H1 (cell line): ENCODE data around the gene KLF4. TPM values are rescaled to one million over a fixed set of nuclear protein-coding genes. Genes with fewer than 3 reads are reported as not detected.
A peak's percentile ranks its signal among the peaks of the same experiment; 100 is the strongest.

Experiments
- CTCF ChIA-PET: fragments of 300-600 bp; sonication (Branson Sonifier 250); formaldehyde crosslinking; loops from one replicate; lab custom pipeline; 2021; ENCODE audit not compliant: partially characterized antibody; lab: Charles Lee
- POLR2A ChIA-PET: fragments of 300-600 bp; sonication (Branson Sonifier 250); formaldehyde crosslinking; loops from one replicate; lab custom pipeline; 2021; ENCODE audit warnings: inconsistent platforms; ENCODE audit not compliant: partially characterized antibody; lab: Charles Lee
- DNase-seq, 2 experiments: peaks; one replicate each; pipeline versions ENCODE4 v3.0.0 to v3.0.0-alpha.2; 2010 to 2022; ENCODE audit warnings: low spot score in 2 of 2, low read depth in 1 of 2, mixed read lengths in 1 of 2
- FAIRE-seq: peaks from 2 replicates; lab custom pipeline; 2011; peaks lifted over from hg19 to GRCh38; lab: Jason Lieb, UNC
- H2AFZ ChIP-seq: 2 replicates; pipeline ENCODE4 v1.8.1; 2012; ENCODE audit warnings: low read length, inconsistent platforms
- H2AK5ac ChIP-seq: 2 replicates; pipeline ENCODE4 v1.6.1; 2013; ENCODE audit warnings: low read depth, low read length
- H2BK120ac ChIP-seq: replicated peaks from 2 replicates; pipeline ENCODE3; 2013; ENCODE audit warnings: low read depth, low read length, inconsistent platforms
- H2BK12ac ChIP-seq: 2 replicates; pipeline ENCODE4 v1.6.1; 2013; ENCODE audit warnings: low read depth, low read length
- H2BK15ac ChIP-seq: 2 replicates; pipeline ENCODE4 v1.6.1; 2013; ENCODE audit warnings: low read length
- H2BK20ac ChIP-seq: 2 replicates; pipeline ENCODE4 v1.6.1; 2013; ENCODE audit warnings: low read length
- H2BK5ac ChIP-seq: 2 replicates; pipeline ENCODE4 v1.6.1; 2013; ENCODE audit warnings: low read depth, low read length
- H3K14ac ChIP-seq: 2 replicates; pipeline ENCODE4 v1.6.1; 2013; ENCODE audit warnings: inconsistent platforms; ENCODE audit not compliant: insufficient read length
- H3K18ac ChIP-seq: 2 replicates; pipeline ENCODE4 v1.6.1; 2013; ENCODE audit warnings: low read length; ENCODE audit errors: extremely low read depth
- H3K23ac ChIP-seq: 2 replicates; pipeline ENCODE4 v1.6.1; 2013; ENCODE audit warnings: inconsistent platforms; ENCODE audit not compliant: insufficient read length
- H3K23me2 ChIP-seq: 2 replicates; pipeline ENCODE4 v1.6.1; 2013; ENCODE audit warnings: low read depth, low read length
- H3K27ac ChIP-seq: 2 replicates; pipeline ENCODE4 v1.6.1; 2011; ENCODE audit warnings: low read depth, low read length, inconsistent platforms
- H3K27me3 ChIP-seq, 4 experiments: replicated peaks in 1 of 4; 1 replicate in 1 of 4; 2 replicates in 3 of 4; pipeline versions ENCODE4 v1.6.1 to v1.8.1; 2011 to 2013; ENCODE audit warnings: low read length in 3 of 4, mild to moderate bottlenecking in 3 of 4, inconsistent platforms in 2 of 4, mixed read lengths in 2 of 4, moderate library complexity in 1 of 4; ENCODE audit not compliant: control insufficient read depth in 3 of 4, insufficient read depth in 3 of 4; ENCODE audit errors: extremely low read depth in 1 of 4
- H3K36me3 ChIP-seq, 4 experiments: 2 replicates each; pipeline versions ENCODE4 v1.6.1 to v1.8.1; 2011 to 2013; ENCODE audit warnings: mild to moderate bottlenecking in 4 of 4, low read length in 3 of 4, moderate library complexity in 2 of 4, control low read depth in 1 of 4, inconsistent platforms in 1 of 4; ENCODE audit not compliant: insufficient read depth in 4 of 4, control insufficient read depth in 2 of 4
- H3K4ac ChIP-seq: replicated peaks from 2 replicates; pipeline ENCODE3; 2013; ENCODE audit warnings: low read length, low read depth, mixed read lengths, inconsistent platforms; ENCODE audit not compliant: insufficient read length
- H3K4me1 ChIP-seq, 4 experiments: replicated peaks in 1 of 4; 1 replicate in 1 of 4; 2 replicates in 3 of 4; pipeline versions ENCODE4 v1.6.1 to v1.8.1; 2011 to 2013; ENCODE audit warnings: low read length in 3 of 4, inconsistent platforms in 2 of 4, mixed read lengths in 1 of 4; ENCODE audit not compliant: insufficient read depth in 4 of 4, control insufficient read depth in 3 of 4
- H3K4me2 ChIP-seq, 2 experiments: 2 replicates each; pipeline versions ENCODE4 v1.6.1 to v1.8.1; 2011 to 2013; ENCODE audit warnings: low read depth in 2 of 2, low read length in 2 of 2, control low read depth in 1 of 2, inconsistent platforms in 1 of 2, mild to moderate bottlenecking in 1 of 2; ENCODE audit not compliant: insufficient read depth in 1 of 2
- H3K4me3 ChIP-seq, 4 experiments: fragments of 200-600, 300-600 bp in 1 of 4; sonication (generic), shearing (Covaris generic), sonication (Bioruptor Twin) in 1 of 4; 2 replicates each; pipeline versions ENCODE4 v1.5.1 to v1.8.1; 2011 to 2016; ENCODE audit warnings: low read length in 4 of 4, low read depth in 3 of 4, control low read depth in 2 of 4, inconsistent platforms in 2 of 4, mild to moderate bottlenecking in 2 of 4, mixed read lengths in 1 of 4, moderate library complexity in 1 of 4; ENCODE audit not compliant: insufficient read depth in 2 of 4; ENCODE audit errors: extremely low read depth in 1 of 4
- H3K56ac ChIP-seq: replicated peaks from 2 replicates; pipeline ENCODE3; 2013; ENCODE audit warnings: low read depth, mild to moderate bottlenecking, mixed read lengths, low read length, inconsistent platforms; ENCODE audit not compliant: insufficient read length
- H3K79me1 ChIP-seq: 2 replicates; pipeline ENCODE4 v1.6.1; 2013; ENCODE audit warnings: low read depth, low read length, control low read depth
- H3K79me2 ChIP-seq, 2 experiments: 2 replicates each; pipeline versions ENCODE4 v1.6.1 to v1.8.1; 2012 to 2013; ENCODE audit warnings: low read length in 2 of 2, mild to moderate bottlenecking in 2 of 2, inconsistent platforms in 1 of 2; ENCODE audit not compliant: insufficient read depth in 2 of 2, control insufficient read depth in 1 of 2
- H3K9ac ChIP-seq, 4 experiments: replicated peaks in 1 of 4; 1 replicate in 1 of 4; 2 replicates in 3 of 4; pipeline versions ENCODE4 v1.6.1 to v1.8.1; 2011 to 2013; ENCODE audit warnings: low read depth in 3 of 4, low read length in 3 of 4, control low read depth in 2 of 4, mild to moderate bottlenecking in 2 of 4, moderate library complexity in 2 of 4, inconsistent platforms in 1 of 4; ENCODE audit errors: extremely low read depth in 1 of 4
- H3K9me3 ChIP-seq, 2 experiments: 2 replicates each; pipeline versions ENCODE4 v1.6.1 to v1.8.1; 2012 to 2013; ENCODE audit warnings: mild to moderate bottlenecking in 2 of 2, moderate library complexity in 2 of 2, control low read depth in 1 of 2, inconsistent platforms in 1 of 2, low read depth in 1 of 2, low read length in 1 of 2, mixed read lengths in 1 of 2; ENCODE audit not compliant: insufficient read depth in 2 of 2
- H4K20me1 ChIP-seq, 2 experiments: replicated peaks in 1 of 2; 2 replicates each; pipeline versions ENCODE3 to v1.8.1; 2011 to 2013; ENCODE audit warnings: inconsistent platforms in 2 of 2, low read length in 2 of 2, mild to moderate bottlenecking in 1 of 2; ENCODE audit not compliant: insufficient read depth in 2 of 2, control insufficient read depth in 1 of 2
- H4K5ac ChIP-seq: 2 replicates; pipeline ENCODE4 v1.6.1; 2013; ENCODE audit warnings: low read length, low read depth, mixed read lengths, inconsistent platforms; ENCODE audit not compliant: insufficient read length
- H4K8ac ChIP-seq: 2 replicates; pipeline ENCODE4 v1.8.0; 2013; ENCODE audit warnings: mild to moderate bottlenecking, moderate library complexity, low read length, inconsistent platforms; ENCODE audit not compliant: insufficient read depth; ENCODE audit errors: extremely low read depth
- H4K91ac ChIP-seq: replicated peaks from 2 replicates; pipeline ENCODE3; 2013; ENCODE audit warnings: low read length, mixed read lengths, inconsistent platforms; ENCODE audit not compliant: insufficient read length
- KDM4A ChIP-seq: IDR thresholded peaks from one replicate; pipeline ENCODE4 v1.7.1; 2012; ENCODE audit warnings: low read depth, mild to moderate bottlenecking, moderate library complexity, low read length, inconsistent platforms; ENCODE audit not compliant: severe bottlenecking
- MAFK ChIP-seq: IDR thresholded peaks from 2 replicates; pipeline ENCODE4 v1.6.1; 2012; ENCODE audit warnings: low read depth, mild to moderate bottlenecking, improper control_type of control experiment, low read length
- WGBS, 2 experiments: shearing (Covaris generic) in 1 of 2; methylation state at CpG; one replicate each; pipeline versions ENCODE4 v1.1.6 to v1.1.7; 2013 to 2015; ENCODE audit warnings: low lambda C conversion rate in 2 of 2, mixed read lengths in 2 of 2, inconsistent platforms in 1 of 2, low coverage in 1 of 2, missing lambda C conversion rate in 1 of 2; ENCODE audit not compliant: insufficient replicate concordance in 2 of 2, insufficient coverage in 1 of 2, insufficient read length in 1 of 2; ENCODE audit errors: extremely low coverage in 1 of 2, missing lambda C conversion rate in 1 of 2; 5-methylcytosine and 5-hydroxymethylcytosine counted together
- polyA plus RNA-seq, 7 experiments: library from polyadenylated mRNA; depleted of rRNA in 3 of 7; stranded (reverse) in 5 of 7; unstranded in 2 of 7; fragments of >200 nt in 5 of 7; fragments of 200-250 nt in 2 of 7; gene quantifications; 1 replicate in 5 of 7; 2 replicates in 1 of 7; 4 replicates in 1 of 7; pipeline versions ENCODE4 v1.2.1 to v1.2.3, GENCODE V29; 2011 to 2013; ENCODE audit warnings: missing spikeins in 2 of 7, mixed read lengths in 2 of 7
- total RNA-seq: library from RNA; stranded (reverse); fragmentation: NEBNext Ultra II Directional; extraction: Animal tissue kit (Norgen Biotek cat#: 25700); gene quantifications from 2 replicates; pipeline ENCODE4 v1.2.1, GENCODE V29; 2021

Gene KLF4
- total and polyA plus RNA-seq, 2 of the 8 experiments (the other 6 are each of a cell fraction or from before 2014, with no cell fraction given): 0.77 to 2.8 TPM

GRCh38 chr9:107486674-107487520 is 2.7 kb downstream of the KLF4 start:
- Histone ChIP-seq H3K14ac (no peak overlapping the region), H3K23me2 (peaks cover 32% of the 10 kb centered on the region), H4K8ac (peak overlapping the region; percentile 89), H2BK120ac (no peak overlapping the region), H3K9me3 (no peaks in the 10 kb centered on the region), H2BK15ac (no peak overlapping the region), H3K18ac (peak overlapping the region; percentile 48; the same call in 1 of the 2 replicates), H4K20me1 (peaks cover 4 to 7% of the 10 kb centered on the region in 2 experiments), H2AFZ (0 out of 2 replicates have a peak overlapping the region, but pooled peaks have one; percentile 28), H2BK12ac (peak overlapping the region; percentile 14; the same call in 1 of the 2 replicates), H3K4me3 (peak overlapping the region; percentile 50 to 69 (median 60); a peak in 7 of 8 replicates), H3K79me1 (no peaks in the 10 kb centered on the region), H4K5ac (no peak overlapping the region), H3K36me3 (peaks cover 0 to 5% (median 0%) of the 10 kb centered on the region in 4 experiments; a peak in 2 of 8 replicates), H3K27me3 (peaks cover 21 to 48% (median 46%) of the 10 kb centered on the region in 4 experiments), H3K4ac (no peak overlapping the region), H2AK5ac (no peak overlapping the region), H2BK5ac (no peak overlapping the region), H3K9ac (no peak overlapping the region; a peak in 1 of 7 replicates), H3K79me2 (no peaks in the 10 kb centered on the region), H3K27ac (no peak overlapping the region), H4K91ac (no peak overlapping the region), H3K4me2 (peak overlapping the region; percentile 89), H3K4me1 (peaks cover 0 to 22% (median 13%) of the 10 kb centered on the region in 4 experiments; a peak in 6 of 7 replicates), H2BK20ac (no peak overlapping the region), H3K56ac (no peak overlapping the region), H3K23ac (no peak overlapping the region)
- TF ChIP-seq MAFK: no peak
- peak; percentile 62 for TF ChIP-seq KDM4A
- CTCF ChIA-PET: interaction anchor here (0.8 to 3.4 kb wide), 19 partner anchors 9 to 1062 kb away, joined by 3 to 23 read pairs (median 4); no protein-coding TSS in a partner anchor
- DNase-seq (no peak), FAIRE-seq (no peak)
- 46% methylated on average over 27 of the region's 31 CpGs; no CpG with 5 or more reads in 1 of the 2 experiments for WGBS, 2 experiments
- POLR2A ChIA-PET: interaction anchor here (1.2 to 1.8 kb wide), 3 partner anchors 62 to 65 kb away, joined by 4 to 5 read pairs (median 4); no protein-coding TSS in a partner anchor
